HG03439 (cell line): Measurements from ENCODE around the gene PRKCA.
"Not testable (repeated sequence)": the region's sequence is repeated elsewhere in the genome, so short reads cannot be mapped to it uniquely, and the experiment has no call there.

Source experiments
- ATAC-seq: cut with Tn5 transposase; IDR thresholded peaks from one replicate; pipeline ENCODE4 v1.9.1; 2021; ENCODE audit warnings: mild to moderate bottlenecking, moderate library complexity; ENCODE audit not compliant: unreplicated experiment

PRKCA gene

DNA sequence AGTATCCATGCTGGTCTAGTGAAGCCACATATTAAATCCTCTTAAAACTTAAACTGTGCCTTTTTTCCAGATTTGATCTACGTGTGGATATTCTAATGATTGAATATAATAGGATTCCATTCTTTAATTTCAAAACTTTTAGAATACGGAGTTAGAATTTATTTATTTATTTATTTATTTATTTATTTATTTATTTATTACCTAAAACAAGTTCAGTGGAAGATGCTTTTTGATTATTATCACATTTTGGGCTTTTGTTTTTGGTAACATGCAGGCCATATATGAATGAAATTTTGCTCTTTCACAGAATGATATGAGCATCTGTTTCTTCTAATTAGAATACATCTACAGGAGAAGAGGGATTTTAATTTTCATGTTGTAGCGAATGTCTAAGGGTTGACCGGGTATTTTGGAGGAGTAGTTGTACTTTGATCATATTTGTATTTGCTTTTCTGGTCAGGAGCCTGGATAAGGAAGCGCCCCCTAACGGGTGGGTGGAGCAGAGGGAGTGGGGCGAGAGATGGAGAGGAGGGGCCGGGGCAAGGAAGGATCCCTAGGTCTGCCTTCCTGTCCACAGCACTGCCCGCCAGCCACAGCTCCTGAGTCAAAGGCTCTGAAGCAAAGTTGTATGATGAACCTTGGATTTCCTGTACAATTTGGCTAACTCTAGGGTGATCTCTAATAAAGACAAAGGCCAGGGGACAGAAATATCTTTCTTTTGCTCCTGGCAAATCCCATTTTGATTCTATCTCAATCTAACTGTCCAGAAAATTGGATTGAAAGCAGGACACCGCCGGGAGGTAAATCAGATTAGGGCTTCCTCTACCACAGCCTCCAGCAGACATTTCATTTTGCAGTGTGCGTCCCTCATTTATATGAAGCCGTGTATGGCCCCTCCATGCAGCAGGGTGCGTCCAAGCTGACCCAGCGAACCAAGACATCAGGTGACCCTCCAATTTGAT lies 149.1 kb downstream of the PRKCA start:
- no peak for ATAC-seq

GRCh38 chr17:66455060-66455459 lies 152.6 kb downstream of the PRKCA start:
- ATAC-seq: no peak

- ATAC-seq: not testable (repeated sequence)
Observed at GRCh38 chr17:66457499-66457898, 155.1 kb downstream of the PRKCA start.

DNA sequence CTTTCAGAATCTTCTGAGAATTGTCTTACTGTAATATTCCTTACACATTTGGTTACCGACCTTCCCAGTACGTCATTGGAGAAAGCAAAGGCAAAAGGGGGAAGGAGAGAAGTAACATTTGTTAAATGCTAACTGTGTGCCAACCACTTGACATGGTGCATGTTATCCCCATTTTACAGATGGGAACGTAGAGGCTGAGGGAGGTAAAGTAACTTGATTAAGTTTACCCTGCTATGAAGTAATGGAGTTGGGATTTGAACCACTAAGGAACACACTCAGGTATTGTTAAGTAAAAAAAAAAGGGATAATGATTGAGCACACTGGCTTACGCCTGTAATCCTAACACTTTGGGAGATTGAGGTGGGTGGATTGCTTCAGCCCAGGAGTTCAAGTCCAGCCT lies 156.4 kb downstream of the PRKCA start:
- no peak for ATAC-seq

GRCh38 chr17:66459811-66460270 lies 157.4 kb downstream of the PRKCA start:
- ATAC-seq: no peak

GRCh38 chr17:66460558-66460957 lies 158.1 kb downstream of the PRKCA start:
- ATAC-seq: no peak

GRCh38 chr17:66461343-66461995 lies 159.1 kb downstream of the PRKCA start:
- no peak for ATAC-seq

DNA sequence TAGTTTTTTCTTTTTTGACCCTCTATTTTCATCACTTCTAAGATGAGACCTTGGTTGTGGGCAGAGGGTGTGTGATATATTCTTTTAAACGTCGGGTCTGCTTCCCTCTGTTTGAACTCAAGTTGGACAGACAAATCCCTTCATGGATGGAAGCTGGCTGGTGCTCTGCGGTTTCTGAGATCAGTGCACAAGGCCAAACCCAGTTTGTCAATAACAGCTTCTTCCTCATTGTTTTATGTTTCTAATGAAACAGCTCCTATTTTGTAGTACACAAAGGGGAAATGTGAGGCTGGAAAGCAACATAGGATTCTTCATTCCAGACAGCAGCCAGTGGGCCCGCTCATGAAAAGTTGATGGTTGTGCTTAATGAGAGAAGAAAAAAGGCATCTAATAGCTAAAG lies 159.6 kb downstream of the PRKCA start:
- no peak for ATAC-seq

DNA sequence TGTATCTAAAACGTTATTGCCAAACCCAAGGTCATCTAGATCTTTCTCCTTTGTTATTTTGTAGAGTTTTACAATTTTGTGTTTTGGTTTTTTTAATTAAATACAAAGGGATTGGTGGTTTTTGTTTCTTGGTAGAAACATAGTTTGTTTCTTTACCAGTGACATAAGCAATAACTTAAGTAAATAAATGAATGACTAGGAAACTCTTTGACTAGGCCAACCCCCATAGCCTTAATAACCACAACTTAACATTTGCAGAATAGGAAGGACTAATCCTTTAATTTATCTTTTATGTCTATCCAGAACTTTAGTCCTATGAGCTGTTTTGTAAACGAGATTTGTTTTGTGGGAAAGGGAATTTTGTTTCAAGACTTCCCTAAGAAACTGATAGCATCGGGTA lies 162.5 kb downstream of the PRKCA start:
- ATAC-seq: no peak

GRCh38 chr17:66465701-66466100 lies 163.3 kb downstream of the PRKCA start:
- ATAC-seq: no peak

DNA sequence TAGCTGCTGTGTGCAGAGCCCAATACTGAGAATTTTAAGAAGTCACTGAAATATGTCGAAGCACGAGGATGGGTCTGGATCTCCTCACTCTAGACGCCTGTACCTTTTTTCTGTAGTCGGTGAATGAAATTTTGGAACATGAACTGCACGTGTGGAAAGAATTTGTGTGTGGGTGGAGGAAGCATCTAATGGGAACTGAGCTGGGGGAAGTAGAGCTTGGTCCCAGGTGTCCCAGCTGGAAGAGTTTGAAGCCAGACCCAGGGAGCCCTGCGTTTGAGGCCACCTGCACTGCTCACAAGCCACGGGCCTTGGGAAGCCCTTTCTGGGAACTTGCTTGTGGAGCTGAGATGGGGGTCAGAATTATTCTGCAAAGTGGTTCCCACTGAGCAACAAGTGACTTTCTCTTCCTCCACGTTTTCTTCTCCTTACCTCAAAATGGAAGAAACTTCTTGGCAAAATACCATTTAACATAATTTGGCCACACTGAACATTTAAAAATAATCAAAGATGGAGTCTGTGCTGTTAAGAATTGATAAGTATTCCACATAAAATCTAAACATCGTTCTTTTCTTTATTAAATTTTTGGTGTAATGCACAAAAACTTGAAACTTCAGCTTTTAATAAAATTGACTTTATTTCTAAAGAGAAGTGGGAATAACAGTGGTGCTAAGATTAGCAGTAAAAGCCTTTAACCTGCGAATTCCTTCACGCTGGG lies 163.8 kb downstream of the PRKCA start:
- ATAC-seq: no peak

- ATAC-seq: no peak
Observed at GRCh38 chr17:66466840-66467367, 164.5 kb downstream of the PRKCA start.

DNA sequence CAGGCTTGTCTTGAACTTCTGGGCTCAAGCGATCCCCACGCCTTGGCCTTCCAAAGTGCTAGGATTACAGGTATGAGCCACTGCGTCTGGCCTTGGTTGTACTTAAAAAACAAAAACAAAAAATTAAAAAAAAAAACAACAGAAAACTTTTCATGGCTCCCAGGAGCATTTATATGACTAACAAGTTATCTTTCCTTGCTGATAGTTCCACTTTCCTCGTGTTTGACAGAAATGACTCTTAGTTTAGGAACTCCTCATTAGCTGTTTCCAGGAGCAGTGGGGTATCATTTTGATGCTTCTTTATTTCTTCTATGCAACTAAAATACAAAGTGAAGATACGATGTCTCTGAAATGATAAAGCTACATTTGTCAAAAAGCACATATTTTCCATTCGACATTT lies 165.4 kb downstream of the PRKCA start:
- ATAC-seq: no peak

- no peak for ATAC-seq
Observed at GRCh38 chr17:66468241-66469087, 166.1 kb downstream of the PRKCA start.

DNA sequence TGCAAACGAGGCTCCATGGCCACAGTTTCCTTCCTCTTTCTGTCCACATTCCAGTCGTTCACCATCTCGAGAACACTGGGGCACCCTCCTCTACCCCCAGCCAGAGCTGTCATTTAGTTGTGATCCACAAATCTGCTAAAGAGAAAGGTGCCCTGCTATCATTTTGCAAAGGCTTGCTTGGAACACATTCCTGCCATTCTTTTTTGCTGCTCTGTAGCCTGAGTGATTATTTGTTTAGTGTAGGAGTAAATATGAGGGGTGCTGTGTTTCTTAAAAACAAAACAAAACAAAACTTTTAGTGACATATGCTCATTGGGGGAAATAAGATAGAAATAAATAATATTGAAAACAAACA lies 166.7 kb downstream of the PRKCA start:
- no peak for ATAC-seq

GRCh38 chr17:66469461-66469860 lies 167.0 kb downstream of the PRKCA start:
- no peak for ATAC-seq

DNA sequence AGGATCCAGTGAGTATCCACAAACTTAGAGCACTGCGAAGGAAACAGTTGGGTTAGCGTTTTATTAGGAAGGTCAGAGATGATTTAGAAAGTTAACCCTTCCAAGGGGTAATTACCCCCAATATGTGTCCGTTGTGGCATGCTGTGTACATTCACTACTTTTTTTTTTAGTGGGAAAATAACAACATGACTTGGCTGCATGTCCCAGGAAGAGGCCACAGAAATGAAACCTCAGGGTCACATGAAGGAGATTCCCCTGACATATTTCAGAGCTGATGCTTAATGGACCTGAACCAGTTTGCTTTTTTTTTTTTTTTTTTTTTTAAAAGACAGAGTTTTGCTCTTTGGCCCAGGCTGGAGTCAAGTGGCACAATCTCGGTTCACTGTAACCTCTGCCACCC lies 167.5 kb downstream of the PRKCA start:
- no peak for ATAC-seq

DNA sequence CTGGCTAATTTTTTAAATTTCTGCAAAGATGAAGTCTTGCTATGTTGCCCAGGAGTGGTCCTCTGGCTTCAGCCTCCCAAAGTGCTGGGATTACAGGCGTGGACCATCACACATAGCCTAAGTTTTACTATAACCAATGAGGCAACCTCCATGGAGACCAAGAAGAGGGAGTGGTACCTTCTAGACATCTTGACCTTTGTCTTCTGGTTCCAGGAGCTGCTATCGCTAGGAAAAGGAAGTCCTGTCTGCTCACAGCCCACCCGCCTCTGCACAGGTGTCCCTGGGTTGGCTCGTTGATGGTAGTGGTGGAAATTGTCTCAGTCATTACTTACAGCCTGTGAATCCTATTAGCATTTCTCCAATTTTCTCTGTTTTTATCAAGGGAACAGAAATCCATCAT lies 169.7 kb downstream of the PRKCA start:
- no peak for ATAC-seq

DNA sequence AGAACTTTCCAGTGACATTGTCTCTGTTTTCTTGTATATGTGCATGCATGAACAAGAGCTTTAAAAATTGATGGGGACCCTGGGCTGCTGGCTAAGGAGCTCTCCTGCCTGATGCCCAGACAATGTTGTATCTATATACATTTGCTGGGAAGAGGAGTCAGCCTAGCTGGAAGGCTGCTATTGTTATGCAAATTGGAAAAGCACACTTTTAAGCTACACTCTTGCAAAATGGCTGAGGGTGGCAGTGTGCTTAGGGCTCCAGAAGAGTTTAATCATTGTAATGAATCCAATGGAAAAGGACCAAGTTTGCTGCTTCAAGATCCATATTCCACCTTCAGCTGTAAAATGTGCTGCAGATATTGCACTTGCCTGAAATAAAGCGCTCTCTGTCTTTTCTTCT lies 171.8 kb downstream of the PRKCA start:
- no peak for ATAC-seq

- ATAC-seq: no peak
Observed at GRCh38 chr17:66474806-66475497, 172.5 kb downstream of the PRKCA start.
